VCaP (cell line): ENCODE measurements around the gene ABI3.
"Not testable (repeated sequence)": the region's sequence is repeated elsewhere in the genome, so short reads cannot be mapped to it uniquely, and the experiment has no call there.

Source experiments
- H3K27ac ChIP-seq: fragments of 450-650 bp; 2 replicates; pipeline ENCODE4 v1.5.1; 2017
- CTCF ChIP-seq: fragments of 450-650 bp; conservative IDR thresholded peaks from 2 replicates; pipeline ENCODE4 v1.5.1; 2017; ENCODE audit warnings: mild to moderate bottlenecking, moderate library complexity

Gene ABI3

DNA sequence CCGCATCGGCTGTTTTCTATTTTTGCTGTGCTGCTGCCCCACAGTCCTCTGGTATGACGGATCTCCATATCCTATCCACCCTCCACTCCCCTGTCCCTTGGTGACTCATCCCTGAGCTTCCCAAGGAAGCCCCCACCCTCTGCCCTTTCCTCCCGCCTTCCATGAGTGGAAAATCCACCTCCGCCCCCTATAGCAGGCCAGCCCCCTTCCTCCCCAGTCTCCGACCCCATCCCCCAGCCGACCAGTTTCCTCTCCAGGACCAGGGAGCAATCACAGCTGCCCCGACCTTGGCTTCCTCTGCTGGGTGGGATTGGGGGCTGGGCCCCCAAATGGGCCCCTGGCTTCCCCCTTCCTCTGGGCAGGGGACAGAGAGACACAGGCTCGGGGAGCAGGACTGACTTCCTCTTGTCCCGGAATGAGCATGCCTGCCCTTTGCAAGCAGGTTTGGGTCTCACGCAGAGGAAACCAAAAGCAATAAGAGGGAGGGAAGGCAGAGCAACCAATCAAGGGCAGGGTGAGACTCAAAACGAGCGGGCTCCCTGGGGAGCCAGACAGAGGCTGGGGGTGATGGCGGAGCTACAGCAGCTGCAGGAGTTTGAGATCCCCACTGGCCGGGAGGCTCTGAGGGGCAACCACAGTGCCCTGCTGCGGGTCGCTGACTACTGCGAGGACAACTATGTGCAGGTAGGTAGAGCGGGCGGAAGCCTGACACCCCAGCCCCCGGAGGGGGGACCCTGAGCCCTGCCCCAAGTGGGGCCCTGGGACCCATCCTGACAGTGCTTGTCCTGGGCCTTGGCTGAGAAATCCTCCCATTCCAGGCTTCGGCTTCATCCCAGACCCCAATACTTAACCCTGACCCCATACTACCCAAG is at the start of gene ABI3, which contains the start of gene GNGT2:
Gene ABI3, plus strand, starts transcription at position 550 of the 872 bp plus-strand sequence. Its CDS starts 18 bp downstream, at position 568.
Gene GNGT2, minus strand, starts transcription at position 417 of the 872 bp plus-strand sequence. CDS start 3,152 bp downstream, outside the sequence.
- no peak for TF ChIP-seq CTCF
- H3K27ac ChIP-seq, result no peak within 1 kb of the TSS

- TF ChIP-seq CTCF, result no peak
- no peak overlapping the region for H3K27ac ChIP-seq
Observed at GRCh38 chr17:49162866-49163265, 47.6 kb upstream of the ABI3 start.

DNA sequence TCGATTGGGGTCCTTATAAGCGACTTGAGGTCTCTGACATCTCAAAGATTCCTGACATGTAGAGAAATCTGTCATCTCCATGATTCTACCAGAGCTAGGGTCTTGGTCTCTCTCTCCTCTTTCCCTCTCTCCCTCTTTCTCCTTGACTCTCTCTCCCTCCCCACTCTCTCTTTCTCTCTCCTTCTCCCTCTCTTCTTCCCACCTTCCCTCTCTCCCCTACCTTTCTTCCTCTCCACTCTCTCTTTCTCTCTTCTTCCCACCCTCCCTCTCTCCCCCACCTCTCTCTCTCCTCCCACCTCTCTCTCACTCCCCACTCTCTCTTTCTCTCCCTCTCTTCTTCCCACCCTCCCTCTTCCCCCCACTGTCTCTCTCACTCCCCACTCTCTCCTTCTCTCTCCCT is 45.4 kb upstream of the ABI3 start:
- H3K27ac ChIP-seq, result no peak overlapping the region
- TF ChIP-seq CTCF, result no peak

DNA sequence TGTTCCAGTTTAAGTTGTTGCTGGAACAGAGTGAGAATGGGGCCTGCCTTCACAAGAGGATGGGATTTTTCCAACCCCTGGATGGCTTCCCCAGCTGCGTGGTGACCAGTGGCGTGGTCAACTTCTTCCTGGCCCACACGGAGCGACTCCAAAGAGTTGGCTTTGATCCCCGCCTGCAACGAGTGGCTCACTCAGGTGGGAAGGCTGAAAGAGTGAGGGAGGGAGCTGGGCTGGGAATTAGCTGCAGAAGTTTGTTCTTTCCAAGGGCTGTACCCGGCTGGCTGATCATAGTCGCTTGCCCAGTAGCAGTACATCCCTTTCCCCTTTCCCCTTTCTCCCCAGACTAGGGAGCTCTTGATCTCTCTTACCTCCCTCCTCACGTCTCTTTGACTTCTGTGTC is 41.8 kb upstream of the ABI3 start:
- H3K27ac ChIP-seq, result no peak overlapping the region
- TF ChIP-seq CTCF, result no peak

- TF ChIP-seq CTCF, result no peak
- H3K27ac ChIP-seq, result no peak overlapping the region
Observed at GRCh38 chr17:49170216-49170615, 40.3 kb upstream of the ABI3 start.

DNA sequence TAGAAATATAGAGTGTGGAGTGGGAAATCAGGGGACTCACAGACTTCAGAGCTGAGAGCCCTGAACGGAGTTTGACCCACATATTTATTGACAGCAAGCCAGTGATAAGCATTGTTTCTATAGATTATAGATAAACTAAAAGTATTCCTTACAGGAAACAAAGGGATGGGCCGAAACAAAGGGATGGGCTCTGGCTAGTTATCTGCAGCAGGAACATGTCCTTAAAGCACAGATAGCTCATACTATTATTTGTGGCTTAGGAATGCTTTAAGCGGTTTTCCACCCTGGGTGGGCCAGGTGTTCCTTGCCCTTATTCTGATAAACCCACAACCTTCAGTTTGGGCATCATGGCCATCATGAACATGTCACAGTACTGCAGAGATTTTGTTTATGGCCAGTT is 39.8 kb upstream of the ABI3 start:
- not testable (repeated sequence) for H3K27ac ChIP-seq

DNA sequence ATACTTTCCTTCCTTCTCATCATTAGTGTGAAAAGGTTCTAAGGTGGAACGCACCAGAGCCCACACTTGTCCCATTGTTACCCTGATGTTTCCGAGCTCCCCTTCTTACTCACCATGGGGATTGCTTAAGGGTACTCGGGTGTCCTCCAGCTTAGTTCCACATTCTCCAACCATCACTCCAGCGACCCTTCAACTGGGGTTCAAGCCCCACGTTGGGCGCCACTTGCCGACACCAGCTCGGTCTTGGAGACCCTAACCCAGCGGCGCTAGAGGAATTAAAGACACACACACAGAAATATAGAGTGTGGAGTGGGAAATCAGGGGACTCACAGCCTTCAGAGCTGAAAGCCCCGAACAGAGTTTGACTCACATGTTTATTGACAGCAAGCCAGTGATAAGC is 34.5 kb upstream of the ABI3 start:
- H3K27ac ChIP-seq, result not testable (repeated sequence)

DNA sequence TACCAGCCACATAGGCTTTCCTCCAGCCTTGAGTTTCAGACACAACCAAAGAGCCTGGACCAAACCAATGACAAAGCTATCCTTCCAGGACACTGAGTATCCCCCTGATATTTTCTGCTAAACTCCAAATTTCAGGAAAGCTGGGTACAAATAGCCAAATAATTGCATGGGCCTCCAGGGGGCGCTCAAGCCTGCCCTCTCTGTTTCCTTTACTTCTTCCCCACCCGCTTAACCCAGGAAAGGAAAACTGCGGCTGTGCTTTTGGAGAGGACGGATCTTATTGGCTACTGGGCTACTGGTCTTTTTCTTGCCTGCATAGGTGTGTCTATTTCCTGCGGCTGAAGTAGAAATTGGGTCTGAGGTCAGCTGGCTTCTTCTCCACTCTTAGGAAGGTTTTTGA is 30.2 kb upstream of the ABI3 start:
- peak; percentile 74 for TF ChIP-seq CTCF
- no peak overlapping the region for H3K27ac ChIP-seq
